CD14-positive monocyte (primary cell): ENCODE data around the gene PKD2L1. TPM values are rescaled to one million over a fixed set of nuclear protein-coding genes. Genes with fewer than 3 reads are reported as not detected.

ENCODE experiments used
- DNase-seq, 3 donors: peaks; one replicate each; pipeline ENCODE4 v3.0.0-alpha.2; 2011 to 2022
- H2AFZ ChIP-seq: 2 replicates; pipeline ENCODE4 v1.6.0; 2012; ENCODE audit warnings: mild to moderate bottlenecking, low read depth, low read length, inconsistent platforms; ENCODE audit not compliant: insufficient read depth, poor library complexity, severe bottlenecking
- H3K27ac ChIP-seq, 2 donors: 1 replicate in 1 of 2; 2 replicates in 1 of 2; pipeline ENCODE4 v1.5.1; 2012 to 2013; ENCODE audit warnings: low read length in 2 of 2, control low read depth in 1 of 2, inconsistent platforms in 1 of 2, low read depth in 1 of 2, mild to moderate bottlenecking in 1 of 2
- H3K27me3 ChIP-seq, 2 donors: one replicate each; pipeline versions ENCODE4 v1.6.0 to v1.6.1; 2011 to 2013; ENCODE audit warnings: low read length in 2 of 2; ENCODE audit not compliant: control insufficient read depth in 2 of 2, insufficient read depth in 2 of 2
- H3K36me3 ChIP-seq, 2 donors: replicated peaks in 1 of 2; 1 replicate in 1 of 2; 2 replicates in 1 of 2; pipeline versions ENCODE4 v1.5.1 to v1.6.1; 2012 to 2013; ENCODE audit warnings: low read length in 2 of 2, control low read depth in 1 of 2, inconsistent platforms in 1 of 2, mild to moderate bottlenecking in 1 of 2; ENCODE audit not compliant: insufficient read depth in 2 of 2, control insufficient read depth in 1 of 2
- H3K4me1 ChIP-seq, 2 donors: 1 replicate in 1 of 2; 2 replicates in 1 of 2; pipeline versions ENCODE4 v1.5.1 to v1.6.1; 2012 to 2013; ENCODE audit warnings: low read length in 2 of 2, control low read depth in 1 of 2, inconsistent platforms in 1 of 2, mild to moderate bottlenecking in 1 of 2, moderate library complexity in 1 of 2; ENCODE audit not compliant: insufficient read depth in 2 of 2, control insufficient read depth in 1 of 2
- H3K4me2 ChIP-seq: replicated peaks from 2 replicates; pipeline ENCODE3; 2012; ENCODE audit warnings: low read length, moderate library complexity, mild to moderate bottlenecking; ENCODE audit not compliant: poor library complexity, severe bottlenecking; ENCODE audit errors: extremely low read depth
- H3K4me3 ChIP-seq, 3 experiments: fragments of 200-600 bp in 1 of 3; sonication (generic) in 1 of 3; replicated peaks in 1 of 3; 1 replicate in 2 of 3; 2 replicates in 1 of 3; pipeline ENCODE4 v1.5.1; 2011 to 2013; ENCODE audit warnings: low read length in 3 of 3, mild to moderate bottlenecking in 3 of 3, control low read depth in 2 of 3, low read depth in 2 of 3, inconsistent platforms in 1 of 3, moderate library complexity in 1 of 3
- H3K79me2 ChIP-seq: 2 replicates; pipeline ENCODE4 v1.6.0; 2012; ENCODE audit warnings: mild to moderate bottlenecking, control low read depth, inconsistent platforms, low read length, moderate library complexity; ENCODE audit not compliant: insufficient read depth
- H3K9ac ChIP-seq: 2 replicates; pipeline ENCODE4 v1.6.0; 2017; ENCODE audit warnings: low read length, mild to moderate bottlenecking; ENCODE audit not compliant: insufficient read depth, poor library complexity, severe bottlenecking
- H3K9me3 ChIP-seq, 2 donors: replicated peaks in 1 of 2; 1 replicate in 1 of 2; 2 replicates in 1 of 2; pipeline versions ENCODE4 v1.5.1 to v1.6.1; 2012 to 2013; ENCODE audit warnings: low read length in 2 of 2, control low read depth in 1 of 2; ENCODE audit not compliant: control insufficient read depth in 1 of 2, insufficient read depth in 1 of 2
- H4K20me1 ChIP-seq: 2 replicates; pipeline ENCODE4 v1.6.0; 2012; ENCODE audit warnings: mild to moderate bottlenecking, low read length, control low read depth, moderate library complexity; ENCODE audit not compliant: insufficient read depth
- H3K27ac Mint-ChIP-seq, 7 donors: one replicate each; pipeline ENCODE4 v1.8.0; 2020; ENCODE audit warnings: mild to moderate bottlenecking in 7 of 7, mixed read lengths in 7 of 7, moderate library complexity in 6 of 7, inconsistent platforms in 2 of 7
- H3K27me3 Mint-ChIP-seq, 3 donors: one replicate each; pipeline ENCODE4 v1.8.0; 2021 to 2022; ENCODE audit warnings: low read depth in 3 of 3, mild to moderate bottlenecking in 3 of 3, mixed read lengths in 3 of 3, moderate library complexity in 3 of 3, inconsistent platforms in 1 of 3
- H3K36me3 Mint-ChIP-seq, 2 donors: one replicate each; pipeline ENCODE4 v1.8.0; 2020; ENCODE audit warnings: mixed read lengths in 2 of 2, inconsistent platforms in 1 of 2, mild to moderate bottlenecking in 1 of 2
- H3K4me1 Mint-ChIP-seq: one replicate; pipeline ENCODE4 v1.8.0; 2020; ENCODE audit warnings: mild to moderate bottlenecking, mixed read lengths
- H3K4me3 Mint-ChIP-seq, 2 donors: one replicate each; pipeline ENCODE4 v1.8.0; 2020; ENCODE audit warnings: mild to moderate bottlenecking in 2 of 2, mixed read lengths in 2 of 2, moderate library complexity in 1 of 2
- H3K9me3 Mint-ChIP-seq, 7 donors: one replicate each; pipeline ENCODE4 v1.8.0; 2020 to 2022; ENCODE audit warnings: mixed read lengths in 7 of 7, mild to moderate bottlenecking in 6 of 7, moderate library complexity in 6 of 7, inconsistent platforms in 2 of 7
- WGBS: methylation state at CpG from one replicate; pipeline ENCODE4 v1.1.5; 2013; ENCODE audit warnings: missing lambda C conversion rate; ENCODE audit not compliant: insufficient coverage; 5-methylcytosine and 5-hydroxymethylcytosine counted together
- intact Hi-C, 2 donors: fragments of 100-400 bp; cut with micrococcal nuclease; formaldehyde crosslinking; loops; one replicate each; pipeline versions ENCODE4 v1.15.0 to v1.15.1; 2023
- polyA plus RNA-seq, 3 donors: library from polyadenylated mRNA; depleted of rRNA in 1 of 3; unstranded in 2 of 3; stranded (reverse) in 1 of 3; fragments of 300-500 nt in 2 of 3; fragments of >200 nt in 1 of 3; fragmentation: Illumina TruSeq in 2 of 3; gene quantifications; 1 replicate in 2 of 3; 2 replicates in 1 of 3; pipeline ENCODE4 v1.2.3, GENCODE V29; 2012 to 2021
- TF ChIP-seq, protein P1 (sequence below): fragments of 200-600 bp; IDR thresholded peaks from one replicate; pipeline ENCODE4 v1.8.0; 2022; ENCODE audit warnings: antibody characterized with exemption, mild to moderate bottlenecking

The PKD2L1 gene
- polyA plus RNA-seq, 3 donors: 0.15 to 1.5 TPM; not detected in 1

DNA sequence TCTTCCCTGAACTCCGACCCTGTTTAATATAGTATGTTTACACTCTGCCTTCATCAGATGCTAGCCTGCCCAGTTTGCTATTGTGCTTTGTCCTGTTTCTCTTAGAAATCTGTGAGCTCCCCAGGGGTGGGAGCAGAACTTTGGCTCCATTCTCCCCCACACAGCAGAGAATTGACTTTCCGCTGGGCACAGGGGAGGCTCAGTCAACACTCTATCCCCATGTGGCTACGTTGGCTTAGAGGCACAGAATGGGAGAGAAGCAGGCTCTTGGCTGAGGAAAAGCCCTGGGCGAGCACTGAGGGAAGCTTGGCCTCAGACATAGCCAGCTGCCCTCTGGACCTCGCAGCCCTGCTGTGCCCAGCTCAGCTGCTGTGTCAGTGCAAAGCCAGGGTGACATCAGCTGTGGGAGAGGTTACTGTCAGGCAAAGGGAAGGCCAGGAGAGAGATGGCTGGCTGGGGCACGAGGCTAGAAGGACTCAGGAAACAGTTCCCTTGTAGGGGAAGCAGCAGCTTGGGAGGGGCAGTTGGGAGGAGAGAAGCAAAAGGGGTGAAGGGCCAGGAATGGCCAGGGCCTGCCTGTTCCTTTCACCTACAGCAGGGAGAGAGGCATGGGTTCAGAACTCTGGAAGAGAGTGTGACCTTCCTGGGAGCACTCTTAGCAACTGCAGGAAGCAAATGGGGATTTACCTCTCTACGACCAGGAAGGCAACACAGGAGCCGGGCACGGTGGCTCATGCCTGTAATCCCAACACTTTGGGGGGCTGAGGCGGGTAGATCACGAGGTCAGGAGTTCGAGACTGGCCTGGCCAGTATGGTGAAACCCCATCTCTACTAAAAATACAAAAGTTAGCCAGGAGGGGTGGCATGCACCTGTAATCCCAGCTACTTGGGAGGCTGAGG is 11.2 kb upstream of the PKD2L1 start:
- H3K4me3 ChIP-seq: no peak overlapping the region
- Mint-ChIP-seq H3K36me3 (peaks cover 0 to 7% of the 10 kb centered on the region in 2 donors), H3K9me3 (peaks cover 0 to 8% (median 0%) of the 10 kb centered on the region in 7 donors), H3K4me1 (peaks cover 37% of the 10 kb centered on the region), H3K27me3 (peaks cover 13 to 22% (median 20%) of the 10 kb centered on the region in 3 donors), H3K4me3 (no peak overlapping the region), H3K27ac (peak overlapping the region in 1 of 7 donors; percentile 18)
- peaks cover 8 to 11% of the 10 kb centered on the region in 2 donors for H3K27me3 ChIP-seq
- H3K36me3 ChIP-seq: no peaks in the 10 kb centered on the region
- H3K4me1 ChIP-seq: peaks cover 21 to 33% of the 10 kb centered on the region in 2 donors
- no peaks in the 10 kb centered on the region for H3K79me2 ChIP-seq
- 82% methylated on average over 9 of the region's 12 CpGs for WGBS
- intact Hi-C loops: no loop called here
- H3K9me3 ChIP-seq: no peaks in the 10 kb centered on the region
- H3K4me2 ChIP-seq: no peak overlapping the region
- H4K20me1 ChIP-seq: no peaks in the 10 kb centered on the region
- no peak overlapping the region for H3K27ac ChIP-seq
- TF ChIP-seq, protein P1, sequence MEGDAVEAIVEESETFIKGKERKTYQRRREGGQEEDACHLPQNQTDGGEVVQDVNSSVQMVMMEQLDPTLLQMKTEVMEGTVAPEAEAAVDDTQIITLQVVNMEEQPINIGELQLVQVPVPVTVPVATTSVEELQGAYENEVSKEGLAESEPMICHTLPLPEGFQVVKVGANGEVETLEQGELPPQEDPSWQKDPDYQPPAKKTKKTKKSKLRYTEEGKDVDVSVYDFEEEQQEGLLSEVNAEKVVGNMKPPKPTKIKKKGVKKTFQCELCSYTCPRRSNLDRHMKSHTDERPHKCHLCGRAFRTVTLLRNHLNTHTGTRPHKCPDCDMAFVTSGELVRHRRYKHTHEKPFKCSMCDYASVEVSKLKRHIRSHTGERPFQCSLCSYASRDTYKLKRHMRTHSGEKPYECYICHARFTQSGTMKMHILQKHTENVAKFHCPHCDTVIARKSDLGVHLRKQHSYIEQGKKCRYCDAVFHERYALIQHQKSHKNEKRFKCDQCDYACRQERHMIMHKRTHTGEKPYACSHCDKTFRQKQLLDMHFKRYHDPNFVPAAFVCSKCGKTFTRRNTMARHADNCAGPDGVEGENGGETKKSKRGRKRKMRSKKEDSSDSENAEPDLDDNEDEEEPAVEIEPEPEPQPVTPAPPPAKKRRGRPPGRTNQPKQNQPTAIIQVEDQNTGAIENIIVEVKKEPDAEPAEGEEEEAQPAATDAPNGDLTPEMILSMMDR: no peak
- H2AFZ ChIP-seq: peak overlapping the region; percentile 55
- DNase-seq: no peak
- no peak overlapping the region for H3K9ac ChIP-seq

DNA sequence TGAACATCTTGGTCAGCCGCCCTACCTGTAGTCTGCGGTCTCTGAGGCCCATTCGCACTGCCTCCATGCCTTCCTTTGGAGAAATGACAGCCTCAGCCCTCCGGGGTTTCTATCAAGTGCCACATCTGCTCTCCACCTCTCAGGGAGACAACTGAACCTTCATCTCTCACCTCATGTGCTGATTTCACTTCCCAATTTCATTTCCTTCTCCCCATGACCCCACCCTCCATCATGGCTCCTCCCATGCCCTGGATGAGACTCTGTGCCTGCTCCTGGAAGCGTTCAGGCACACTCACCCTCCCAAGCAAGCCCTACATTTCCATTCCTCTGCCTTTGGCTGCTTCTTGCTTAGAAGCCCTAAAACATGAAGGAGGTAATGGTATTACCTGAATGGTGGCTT is 9.2 kb upstream of the PKD2L1 start:
- intact Hi-C loops: loop anchor here (1.0 to 5.0 kb wide), 5 partner anchors 33 to 183 kb away; no protein-coding TSS in a partner anchor
- DNase-seq: peak; percentile 44 to 67 (median 61)

More for the DNA sequence above, 9.2 kb upstream of the PKD2L1 start:
- TF ChIP-seq, protein P1: no peak
- 49% methylated on average over 4 of the region's 5 CpGs for WGBS
- peak overlapping the region in 1 of 2 donors; percentile 14 for H3K27ac ChIP-seq
- H3K4me1 ChIP-seq: peaks cover 17 to 28% of the 10 kb centered on the region in 2 donors
- H3K9ac ChIP-seq: no peak overlapping the region
- Mint-ChIP-seq H3K36me3 (peaks cover 0 to under 1% of the 10 kb centered on the region in 2 donors), H3K27ac (peak overlapping the region; percentile 28 to 80 (median 47)), H3K4me1 (peaks cover 30% of the 10 kb centered on the region), H3K9me3 (no peaks in the 10 kb centered on the region), H3K4me3 (peak overlapping the region in 1 of 2 donors; percentile 79), H3K27me3 (peaks cover 5 to 9% (median 7%) of the 10 kb centered on the region in 3 donors)
- no peaks in the 10 kb centered on the region for H3K79me2 ChIP-seq
- H4K20me1 ChIP-seq: no peaks in the 10 kb centered on the region
- H3K27me3 ChIP-seq: no peaks in the 10 kb centered on the region
- peak overlapping the region; percentile 63 for H2AFZ ChIP-seq
- H3K4me2 ChIP-seq: peak overlapping the region; percentile 34
- peak overlapping the region in 1 of 3 experiments; percentile 28 for H3K4me3 ChIP-seq
- H3K36me3 ChIP-seq: no peaks in the 10 kb centered on the region
- H3K9me3 ChIP-seq: no peaks in the 10 kb centered on the region
